Gastrocnemius medialis (tissue), 4 donors: Measurements from ENCODE around the gene TLR7.

ENCODE experiments used
- CTCF ChIP-seq, 5 experiments: fragments of 450-650 bp in 3 of 5; fragments of 200-600 bp in 2 of 5; sonication (generic) in 2 of 5; IDR thresholded peaks in 4 of 5; conservative IDR thresholded peaks in 1 of 5; 1 replicate in 4 of 5; 2 replicates in 1 of 5; pipeline ENCODE4 v1.5.1; 2016 to 2019; ENCODE audit warnings: antibody characterized with exemption in 5 of 5, mild to moderate bottlenecking in 3 of 5, moderate library complexity in 3 of 5
- POLR2A ChIP-seq, 2 donors: fragments of 450-650 bp; IDR thresholded peaks; one replicate each; pipeline ENCODE4 v1.6.1; 2017; ENCODE audit warnings: antibody characterized with exemption in 2 of 2, mild to moderate bottlenecking in 2 of 2, moderate library complexity in 2 of 2

DNA sequence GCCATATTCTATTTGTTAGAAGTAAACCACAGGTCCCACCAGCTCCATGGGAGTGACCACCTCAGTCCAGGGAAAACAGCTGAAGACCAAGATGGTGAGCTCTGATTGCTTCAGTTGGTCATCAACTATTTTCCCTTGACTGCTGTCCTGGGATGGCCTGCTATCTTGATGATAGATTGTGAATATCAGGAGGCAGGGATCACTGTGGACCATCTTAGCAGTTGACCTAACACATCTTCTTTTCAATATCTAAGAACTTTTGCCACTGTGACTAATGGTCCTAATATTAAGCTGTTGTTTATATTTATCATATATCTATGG, 55.7 kb downstream of the TLR7 start:
- TF ChIP-seq CTCF (IDR thresholded peaks at IDR 0.05 in 4 of 5, conservative IDR thresholded peaks at IDR 0.05 in 1 of 5) (no peak), POLR2A (IDR thresholded peaks at IDR 0.05) (no peak)
